ENCODE results near the gene PTPN13. TPM values are rescaled to one million over a fixed set of nuclear protein-coding genes. Genes with fewer than 3 reads are reported as not detected.

Gene PTPN13
- total RNA-seq, 2 experiments from 2014 or later = 0.17 TPM; not detected in 1

GRCh38 chr4:86660401-86660800, 66.3 kb downstream of the PTPN13 start:
- CTCF ChIA-PET = no interaction called here
- Mint-ChIP-seq H3K4me1 (ENCODE audit: low read depth) (no peaks in the 10 kb centered on the region), H3K4me3 (no peak overlapping the region), H3K27ac (no peak overlapping the region), H3K27me3 (ENCODE audit: low read depth) (no peaks in the 10 kb centered on the region), H3K9me3 (peaks cover 3% of the 10 kb centered on the region), H3K36me3 (ENCODE audit: low read depth) (no peaks in the 10 kb centered on the region)
- intact Hi-C loops (cut with micrococcal nuclease) = no loop called here
- DNase-seq = no peak

GRCh38 chr4:86661006-86661405, 66.9 kb downstream of the PTPN13 start:
- no peak for DNase-seq
- CTCF ChIA-PET = no interaction called here
- H3K4me3 Mint-ChIP-seq = no peak overlapping the region
- H3K4me1 Mint-ChIP-seq (ENCODE audit: low read depth) = no peaks in the 10 kb centered on the region
- no peak overlapping the region for H3K27ac Mint-ChIP-seq
- H3K27me3 Mint-ChIP-seq (ENCODE audit: low read depth) = no peaks in the 10 kb centered on the region
- H3K36me3 Mint-ChIP-seq (ENCODE audit: low read depth) = no peaks in the 10 kb centered on the region
- intact Hi-C loops (cut with micrococcal nuclease) = no loop called here
- H3K9me3 Mint-ChIP-seq = peaks cover under 1% of the 10 kb centered on the region

GRCh38 chr4:86661418-86661817, 67.3 kb downstream of the PTPN13 start:
- intact Hi-C loops (cut with micrococcal nuclease) = no loop called here
- Mint-ChIP-seq H3K36me3 (ENCODE audit: low read depth) (no peaks in the 10 kb centered on the region), H3K27ac (no peak overlapping the region), H3K9me3 (no peaks in the 10 kb centered on the region), H3K27me3 (ENCODE audit: low read depth) (no peaks in the 10 kb centered on the region), H3K4me3 (no peak overlapping the region), H3K4me1 (ENCODE audit: low read depth) (no peaks in the 10 kb centered on the region)
- DNase-seq = no peak
- CTCF ChIA-PET = no interaction called here

GRCh38 chr4:86664959-86665358, 70.8 kb downstream of the PTPN13 start:
- Mint-ChIP-seq H3K9me3 (no peaks in the 10 kb centered on the region), H3K27me3 (ENCODE audit: low read depth) (no peaks in the 10 kb centered on the region), H3K36me3 (ENCODE audit: low read depth) (no peaks in the 10 kb centered on the region), H3K27ac (no peak overlapping the region), H3K4me1 (ENCODE audit: low read depth) (no peaks in the 10 kb centered on the region), H3K4me3 (no peak overlapping the region)
- CTCF ChIA-PET = no interaction called here
- no peak for DNase-seq
- intact Hi-C loops (cut with micrococcal nuclease) = no loop called here

- Mint-ChIP-seq H3K36me3 (ENCODE audit: low read depth) (no peaks in the 10 kb centered on the region), H3K4me1 (ENCODE audit: low read depth) (no peaks in the 10 kb centered on the region), H3K27ac (no peak overlapping the region), H3K27me3 (ENCODE audit: low read depth) (peaks cover 6% of the 10 kb centered on the region), H3K9me3 (no peaks in the 10 kb centered on the region), H3K4me3 (no peak overlapping the region)
- CTCF ChIA-PET = no interaction called here
- DNase-seq = no peak
- intact Hi-C loops (cut with micrococcal nuclease) = no loop called here
Measured at GRCh38 chr4:86670298-86670697, 76.2 kb downstream of the PTPN13 start.

- Mint-ChIP-seq H3K27me3 (ENCODE audit: low read depth) (peaks cover 6% of the 10 kb centered on the region), H3K9me3 (no peaks in the 10 kb centered on the region), H3K4me1 (ENCODE audit: low read depth) (no peaks in the 10 kb centered on the region), H3K36me3 (ENCODE audit: low read depth) (no peaks in the 10 kb centered on the region), H3K4me3 (no peak overlapping the region), H3K27ac (no peak overlapping the region)
- intact Hi-C loops (cut with micrococcal nuclease) = no loop called here
- CTCF ChIA-PET = no interaction called here
- DNase-seq = no peak
Measured at GRCh38 chr4:86670756-86671155, 76.6 kb downstream of the PTPN13 start.

- no peak overlapping the region for H3K27ac Mint-ChIP-seq
- no peaks in the 10 kb centered on the region for H3K9me3 Mint-ChIP-seq
- H3K4me3 Mint-ChIP-seq = no peak overlapping the region
- CTCF ChIA-PET = no interaction called here
- DNase-seq = no peak
- peaks cover 6% of the 10 kb centered on the region for H3K27me3 Mint-ChIP-seq (ENCODE audit: low read depth)
- no peaks in the 10 kb centered on the region for H3K36me3 Mint-ChIP-seq (ENCODE audit: low read depth)
- intact Hi-C loops (cut with micrococcal nuclease) = no loop called here
- no peaks in the 10 kb centered on the region for H3K4me1 Mint-ChIP-seq (ENCODE audit: low read depth)
Measured at GRCh38 chr4:86675548-86675947, 81.4 kb downstream of the PTPN13 start.

GRCh38 chr4:86678796-86679195, 84.7 kb downstream of the PTPN13 start:
- Mint-ChIP-seq H3K27me3 (ENCODE audit: low read depth) (no peaks in the 10 kb centered on the region), H3K36me3 (ENCODE audit: low read depth) (no peaks in the 10 kb centered on the region), H3K4me3 (no peak overlapping the region), H3K27ac (no peak overlapping the region), H3K4me1 (ENCODE audit: low read depth) (no peaks in the 10 kb centered on the region), H3K9me3 (no peaks in the 10 kb centered on the region)
- CTCF ChIA-PET = no interaction called here
- intact Hi-C loops (cut with micrococcal nuclease) = no loop called here
- DNase-seq = no peak

GRCh38 chr4:86679441-86679840, 85.3 kb downstream of the PTPN13 start:
- Mint-ChIP-seq H3K9me3 (no peaks in the 10 kb centered on the region), H3K4me3 (no peak overlapping the region), H3K36me3 (ENCODE audit: low read depth) (no peaks in the 10 kb centered on the region), H3K27me3 (ENCODE audit: low read depth) (no peaks in the 10 kb centered on the region), H3K27ac (no peak overlapping the region), H3K4me1 (ENCODE audit: low read depth) (no peaks in the 10 kb centered on the region)
- no peak for DNase-seq
- intact Hi-C loops (cut with micrococcal nuclease) = no loop called here
- CTCF ChIA-PET = no interaction called here

- no peak overlapping the region for H3K27ac Mint-ChIP-seq
- H3K4me3 Mint-ChIP-seq = no peak overlapping the region
- intact Hi-C loops (cut with micrococcal nuclease) = no loop called here
- H3K9me3 Mint-ChIP-seq = no peaks in the 10 kb centered on the region
- no peaks in the 10 kb centered on the region for H3K4me1 Mint-ChIP-seq (ENCODE audit: low read depth)
- no peaks in the 10 kb centered on the region for H3K36me3 Mint-ChIP-seq (ENCODE audit: low read depth)
- CTCF ChIA-PET = no interaction called here
- no peak for DNase-seq
- H3K27me3 Mint-ChIP-seq (ENCODE audit: low read depth) = peaks cover 2% of the 10 kb centered on the region
Measured at GRCh38 chr4:86683167-86683566, 89.1 kb downstream of the PTPN13 start.

GRCh38 chr4:86683983-86684382, 89.9 kb downstream of the PTPN13 start:
- intact Hi-C loops (cut with micrococcal nuclease) = no loop called here
- no peaks in the 10 kb centered on the region for H3K4me1 Mint-ChIP-seq (ENCODE audit: low read depth)
- no peaks in the 10 kb centered on the region for H3K9me3 Mint-ChIP-seq
- H3K4me3 Mint-ChIP-seq = no peak overlapping the region
- no peak for DNase-seq
- CTCF ChIA-PET = interaction anchor here (0.6 to 0.7 kb wide), 4 partner anchors 36 to 196 kb away, joined by 3 read pairs; no protein-coding TSS in a partner anchor
- peaks cover 2% of the 10 kb centered on the region for H3K27me3 Mint-ChIP-seq (ENCODE audit: low read depth)
- H3K27ac Mint-ChIP-seq = no peak overlapping the region
- H3K36me3 Mint-ChIP-seq (ENCODE audit: low read depth) = no peaks in the 10 kb centered on the region

- CTCF ChIA-PET = no interaction called here
- Mint-ChIP-seq H3K27ac (no peak overlapping the region), H3K9me3 (no peaks in the 10 kb centered on the region), H3K4me1 (ENCODE audit: low read depth) (no peaks in the 10 kb centered on the region), H3K4me3 (no peak overlapping the region), H3K36me3 (ENCODE audit: low read depth) (no peaks in the 10 kb centered on the region), H3K27me3 (ENCODE audit: low read depth) (peaks cover 5% of the 10 kb centered on the region)
- no peak for DNase-seq
- intact Hi-C loops (cut with micrococcal nuclease) = no loop called here
Measured at GRCh38 chr4:86685401-86685800, 91.3 kb downstream of the PTPN13 start.

- intact Hi-C loops (cut with micrococcal nuclease) = no loop called here
- Mint-ChIP-seq H3K9me3 (no peaks in the 10 kb centered on the region), H3K4me3 (no peak overlapping the region), H3K36me3 (ENCODE audit: low read depth) (no peaks in the 10 kb centered on the region), H3K27ac (no peak overlapping the region), H3K4me1 (ENCODE audit: low read depth) (no peaks in the 10 kb centered on the region), H3K27me3 (ENCODE audit: low read depth) (peaks cover 5% of the 10 kb centered on the region)
- no peak for DNase-seq
- CTCF ChIA-PET = interaction anchor here (0.8 kb wide), 1 partner anchor 15 kb away, joined by 3 read pairs; no protein-coding TSS in a partner anchor
Measured at GRCh38 chr4:86686741-86687140, 92.6 kb downstream of the PTPN13 start.

GRCh38 chr4:86688026-86688425, 93.9 kb downstream of the PTPN13 start:
- intact Hi-C loops (cut with micrococcal nuclease) = no loop called here
- H3K4me1 Mint-ChIP-seq (ENCODE audit: low read depth) = no peaks in the 10 kb centered on the region
- no peak overlapping the region for H3K4me3 Mint-ChIP-seq

More at GRCh38 chr4:86688026-86688425, 93.9 kb downstream of the PTPN13 start:
- Mint-ChIP-seq H3K9me3 (no peaks in the 10 kb centered on the region), H3K27me3 (ENCODE audit: low read depth) (peaks cover 9% of the 10 kb centered on the region), H3K36me3 (ENCODE audit: low read depth) (no peaks in the 10 kb centered on the region), H3K27ac (no peak overlapping the region)
- DNase-seq = no peak
- CTCF ChIA-PET = no interaction called here

Data from activated naive CD4-positive, alpha-beta T cell treated with anti-CD3 and anti-CD28 coated beads for 36 hours (primary cell).